HG03175 (cell line): ENCODE data around the gene SLC2A1.

ENCODE experiments used
- ATAC-seq: cut with Tn5 transposase; IDR thresholded peaks from one replicate; pipeline ENCODE4 v1.9.1; 2021; ENCODE audit warnings: mild to moderate bottlenecking, moderate library complexity; ENCODE audit not compliant: unreplicated experiment

Gene SLC2A1

GRCh38 chr1:42981255-42981805, 22.7 kb upstream of the SLC2A1 start:
- ATAC-seq = no peak

GRCh38 chr1:42979896-42980800, 21.5 kb upstream of the SLC2A1 start:
- no peak for ATAC-seq

- ATAC-seq = no peak
Measured at GRCh38 chr1:42979036-42979430, 20.4 kb upstream of the SLC2A1 start.

GRCh38 chr1:42978317-42979035, 19.8 kb upstream of the SLC2A1 start:
- ATAC-seq = no peak

- no peak for ATAC-seq
Measured at GRCh38 chr1:42977653-42978052, 19.0 kb upstream of the SLC2A1 start.

GRCh38 chr1:42975561-42976225, 17.0 kb upstream of the SLC2A1 start:
- ATAC-seq = no peak

- no peak for ATAC-seq
Measured at GRCh38 chr1:42974767-42975437, 16.2 kb upstream of the SLC2A1 start.

GRCh38 chr1:42973799-42974198, 15.1 kb upstream of the SLC2A1 start:
- no peak for ATAC-seq

- no peak for ATAC-seq
Measured at GRCh38 chr1:42973286-42973685, 14.6 kb upstream of the SLC2A1 start.

GRCh38 chr1:42971841-42972291, 13.2 kb upstream of the SLC2A1 start:
- no peak for ATAC-seq

GRCh38 chr1:42970143-42970542, 11.5 kb upstream of the SLC2A1 start:
- no peak for ATAC-seq

- ATAC-seq = no peak
Measured at GRCh38 chr1:42968654-42969053, 10.0 kb upstream of the SLC2A1 start.

GRCh38 chr1:42966688-42967612, 8.3 kb upstream of the SLC2A1 start:
- ATAC-seq = no peak

- ATAC-seq = no peak
Measured at GRCh38 chr1:42965378-42965777, 6.7 kb upstream of the SLC2A1 start.

- no peak for ATAC-seq
Measured at GRCh38 chr1:42964044-42964812, 5.6 kb upstream of the SLC2A1 start.

GRCh38 chr1:42963378-42964043, 4.8 kb upstream of the SLC2A1 start:
- ATAC-seq = no peak

- no peak for ATAC-seq
Measured at GRCh38 chr1:42962641-42963377, 4.1 kb upstream of the SLC2A1 start.
